HL-60/S4 (cell line): ENCODE results near the gene ACAN.

ENCODE experiments used
- in situ Hi-C: fragments of 300-500 bp; cut with MboI; formaldehyde crosslinking; loops from 2 replicates; pipeline ENCODE4 v1.14.3; 2022; ENCODE audit warnings: low sequenced_read_pairs

The ACAN gene

GRCh38 chr15:88876573-88876972 lies 73.3 kb downstream of the ACAN start:
- in situ Hi-C loops = no loop called here

GRCh38 chr15:88877415-88877814 lies 74.2 kb downstream of the ACAN start:
- in situ Hi-C loops = no loop called here

- in situ Hi-C loops = no loop called here
Measured at GRCh38 chr15:88877906-88878305, 74.7 kb downstream of the ACAN start.

GRCh38 chr15:88878720-88879184 lies 75.5 kb downstream of the ACAN start:
- in situ Hi-C loops = no loop called here

GRCh38 chr15:88880944-88881740 lies 77.9 kb downstream of the ACAN start:
- in situ Hi-C loops = no loop called here

GRCh38 chr15:88881775-88882174 lies 78.5 kb downstream of the ACAN start:
- in situ Hi-C loops = no loop called here

- in situ Hi-C loops = no loop called here
Measured at GRCh38 chr15:88882785-88883184, 79.5 kb downstream of the ACAN start.

GRCh38 chr15:88887068-88887580 lies 83.9 kb downstream of the ACAN start:
- in situ Hi-C loops = no loop called here

GRCh38 chr15:88888719-88889118 lies 85.5 kb downstream of the ACAN start:
- in situ Hi-C loops = no loop called here

GRCh38 chr15:88890495-88890894 lies 87.3 kb downstream of the ACAN start:
- in situ Hi-C loops = no loop called here

GRCh38 chr15:88891540-88892254 lies 88.5 kb downstream of the ACAN start:
- in situ Hi-C loops = no loop called here

- in situ Hi-C loops = no loop called here
Measured at GRCh38 chr15:88894348-88894818, 91.1 kb downstream of the ACAN start.

GRCh38 chr15:88894819-88895767 lies 91.9 kb downstream of the ACAN start, which contains the start of gene HAPLN3:
Gene HAPLN3 (minus strand): TSS chr15:88895544. CDS start chr15:88887298, 8,246 bp downstream.
- in situ Hi-C loops = no loop called here

GRCh38 chr15:88896333-88897033 lies 93.2 kb downstream of the ACAN start:
- in situ Hi-C loops = no loop called here

GRCh38 chr15:88897142-88897455 lies 93.9 kb downstream of the ACAN start:
- in situ Hi-C loops = no loop called here

- in situ Hi-C loops = no loop called here
Measured at GRCh38 chr15:88897456-88898194, 94.4 kb downstream of the ACAN start.

GRCh38 chr15:88898736-88899135 lies 95.5 kb downstream of the ACAN start:
- in situ Hi-C loops = no loop called here

GRCh38 chr15:88899251-88899650 lies 96.0 kb downstream of the ACAN start:
- in situ Hi-C loops = no loop called here

- in situ Hi-C loops = loop anchor here (10.0 to 25.0 kb wide), 2 partner anchors 114 to 287 kb away; no protein-coding TSS in a partner anchor
Measured at GRCh38 chr15:88900309-88900981, 97.2 kb downstream of the ACAN start.
